Astrocyte (in vitro differentiated cells and primary cell): ENCODE data around the gene STOM.

ENCODE experiments used
- EZH2 ChIP-seq: IDR thresholded peaks from 2 replicates; pipeline ENCODE4 v1.6.1; 2012; ENCODE audit warnings: mild to moderate bottlenecking, low read length, inconsistent platforms; ENCODE audit not compliant: insufficient read depth
- TF ChIP-seq, protein P1 (sequence below): IDR thresholded peaks from 2 replicates; pipeline ENCODE4 v1.5.1; 2011; ENCODE audit warnings: low read depth, mild to moderate bottlenecking, inconsistent platforms, low read length, moderate library complexity; ENCODE audit not compliant: insufficient read depth

- TF ChIP-seq, protein P1, sequence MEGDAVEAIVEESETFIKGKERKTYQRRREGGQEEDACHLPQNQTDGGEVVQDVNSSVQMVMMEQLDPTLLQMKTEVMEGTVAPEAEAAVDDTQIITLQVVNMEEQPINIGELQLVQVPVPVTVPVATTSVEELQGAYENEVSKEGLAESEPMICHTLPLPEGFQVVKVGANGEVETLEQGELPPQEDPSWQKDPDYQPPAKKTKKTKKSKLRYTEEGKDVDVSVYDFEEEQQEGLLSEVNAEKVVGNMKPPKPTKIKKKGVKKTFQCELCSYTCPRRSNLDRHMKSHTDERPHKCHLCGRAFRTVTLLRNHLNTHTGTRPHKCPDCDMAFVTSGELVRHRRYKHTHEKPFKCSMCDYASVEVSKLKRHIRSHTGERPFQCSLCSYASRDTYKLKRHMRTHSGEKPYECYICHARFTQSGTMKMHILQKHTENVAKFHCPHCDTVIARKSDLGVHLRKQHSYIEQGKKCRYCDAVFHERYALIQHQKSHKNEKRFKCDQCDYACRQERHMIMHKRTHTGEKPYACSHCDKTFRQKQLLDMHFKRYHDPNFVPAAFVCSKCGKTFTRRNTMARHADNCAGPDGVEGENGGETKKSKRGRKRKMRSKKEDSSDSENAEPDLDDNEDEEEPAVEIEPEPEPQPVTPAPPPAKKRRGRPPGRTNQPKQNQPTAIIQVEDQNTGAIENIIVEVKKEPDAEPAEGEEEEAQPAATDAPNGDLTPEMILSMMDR, result no peak
- no peak for TF ChIP-seq EZH2
These were observed 5.2 kb downstream of the STOM start for GRCh38 chr9:121364886-121365285.
